Endothelial cell (in vitro differentiated cells): ENCODE measurements around the gene C19orf47. TPM values are rescaled to one million over a fixed set of nuclear protein-coding genes. Genes with fewer than 3 reads are reported as not detected.

Experiments used
- DNase-seq: peaks from one replicate; pipeline ENCODE4 v3.0.0; 2021; ENCODE audit warnings: low spot score
- H3K27ac Mint-ChIP-seq: one replicate; pipeline ENCODE4 v1.8.0; 2021; ENCODE audit warnings: mixed read lengths, inconsistent platforms; ENCODE audit not compliant: unreplicated experiment
- H3K27me3 Mint-ChIP-seq: one replicate; pipeline ENCODE4 v1.8.0; 2021; ENCODE audit warnings: mild to moderate bottlenecking, moderate library complexity, mixed read lengths, inconsistent platforms; ENCODE audit not compliant: unreplicated experiment
- H3K36me3 Mint-ChIP-seq: one replicate; pipeline ENCODE4 v1.8.0; 2021; ENCODE audit warnings: mild to moderate bottlenecking, low read depth, mixed read lengths, inconsistent platforms; ENCODE audit not compliant: unreplicated experiment
- H3K4me1 Mint-ChIP-seq: one replicate; pipeline ENCODE4 v1.8.0; 2021; ENCODE audit warnings: mild to moderate bottlenecking, mixed read lengths, inconsistent platforms; ENCODE audit not compliant: unreplicated experiment
- H3K4me3 Mint-ChIP-seq: one replicate; pipeline ENCODE4 v1.8.0; 2021; ENCODE audit warnings: mild to moderate bottlenecking, mixed read lengths, inconsistent platforms; ENCODE audit not compliant: unreplicated experiment
- H3K9me3 Mint-ChIP-seq: one replicate; pipeline ENCODE4 v1.8.0; 2021; ENCODE audit warnings: mixed read lengths, inconsistent platforms; ENCODE audit not compliant: unreplicated experiment
- total RNA-seq: library from RNA; stranded (reverse); fragmentation: NEBNext Ultra II Directional; extraction: Animal tissue kit (Norgen Biotek cat#: 25700); gene quantifications from one replicate; pipeline ENCODE4 v1.2.1, GENCODE V29; 2021; ENCODE audit not compliant: unreplicated experiment
- TF ChIP-seq, protein P1 (sequence below): fragments of 200-600 bp; sonication (generic); IDR thresholded peaks from one replicate; pipeline ENCODE4 v1.5.0; 2021; ENCODE audit warnings: antibody characterized with exemption; ENCODE audit not compliant: unreplicated experiment

The C19orf47 gene
- total RNA-seq, 1 donor from 2014 or later = 17.9 TPM

DNA sequence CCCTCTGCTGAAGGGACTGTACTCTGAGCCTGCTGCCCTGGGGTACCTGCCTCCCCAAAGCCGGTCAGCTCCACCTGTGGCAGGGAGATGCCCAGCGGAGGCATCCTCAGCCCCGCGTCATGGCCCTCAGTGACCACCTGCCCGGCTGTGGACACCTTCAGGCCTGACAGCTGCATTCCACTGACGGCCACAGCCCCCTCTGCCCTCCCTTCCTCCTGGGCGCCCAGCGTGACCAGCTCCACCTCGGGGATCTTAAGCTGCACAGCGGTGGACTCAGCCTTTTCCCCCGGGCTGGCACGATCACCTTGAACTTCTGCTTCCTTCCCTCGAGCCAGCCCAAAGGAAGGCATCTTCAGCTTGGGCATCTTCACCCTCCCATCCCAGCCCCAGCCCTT, 46.6 kb upstream of the C19orf47 start:
- TF ChIP-seq, protein P1, sequence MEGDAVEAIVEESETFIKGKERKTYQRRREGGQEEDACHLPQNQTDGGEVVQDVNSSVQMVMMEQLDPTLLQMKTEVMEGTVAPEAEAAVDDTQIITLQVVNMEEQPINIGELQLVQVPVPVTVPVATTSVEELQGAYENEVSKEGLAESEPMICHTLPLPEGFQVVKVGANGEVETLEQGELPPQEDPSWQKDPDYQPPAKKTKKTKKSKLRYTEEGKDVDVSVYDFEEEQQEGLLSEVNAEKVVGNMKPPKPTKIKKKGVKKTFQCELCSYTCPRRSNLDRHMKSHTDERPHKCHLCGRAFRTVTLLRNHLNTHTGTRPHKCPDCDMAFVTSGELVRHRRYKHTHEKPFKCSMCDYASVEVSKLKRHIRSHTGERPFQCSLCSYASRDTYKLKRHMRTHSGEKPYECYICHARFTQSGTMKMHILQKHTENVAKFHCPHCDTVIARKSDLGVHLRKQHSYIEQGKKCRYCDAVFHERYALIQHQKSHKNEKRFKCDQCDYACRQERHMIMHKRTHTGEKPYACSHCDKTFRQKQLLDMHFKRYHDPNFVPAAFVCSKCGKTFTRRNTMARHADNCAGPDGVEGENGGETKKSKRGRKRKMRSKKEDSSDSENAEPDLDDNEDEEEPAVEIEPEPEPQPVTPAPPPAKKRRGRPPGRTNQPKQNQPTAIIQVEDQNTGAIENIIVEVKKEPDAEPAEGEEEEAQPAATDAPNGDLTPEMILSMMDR = no peak
- no peaks in the 10 kb centered on the region for H3K9me3 Mint-ChIP-seq
- no peak overlapping the region for H3K4me3 Mint-ChIP-seq
- H3K27ac Mint-ChIP-seq = no peak overlapping the region
- peaks cover 14% of the 10 kb centered on the region for H3K27me3 Mint-ChIP-seq
- DNase-seq = no peak
- H3K4me1 Mint-ChIP-seq = peaks cover 7% of the 10 kb centered on the region
- H3K36me3 Mint-ChIP-seq = peaks cover 17% of the 10 kb centered on the region

DNA sequence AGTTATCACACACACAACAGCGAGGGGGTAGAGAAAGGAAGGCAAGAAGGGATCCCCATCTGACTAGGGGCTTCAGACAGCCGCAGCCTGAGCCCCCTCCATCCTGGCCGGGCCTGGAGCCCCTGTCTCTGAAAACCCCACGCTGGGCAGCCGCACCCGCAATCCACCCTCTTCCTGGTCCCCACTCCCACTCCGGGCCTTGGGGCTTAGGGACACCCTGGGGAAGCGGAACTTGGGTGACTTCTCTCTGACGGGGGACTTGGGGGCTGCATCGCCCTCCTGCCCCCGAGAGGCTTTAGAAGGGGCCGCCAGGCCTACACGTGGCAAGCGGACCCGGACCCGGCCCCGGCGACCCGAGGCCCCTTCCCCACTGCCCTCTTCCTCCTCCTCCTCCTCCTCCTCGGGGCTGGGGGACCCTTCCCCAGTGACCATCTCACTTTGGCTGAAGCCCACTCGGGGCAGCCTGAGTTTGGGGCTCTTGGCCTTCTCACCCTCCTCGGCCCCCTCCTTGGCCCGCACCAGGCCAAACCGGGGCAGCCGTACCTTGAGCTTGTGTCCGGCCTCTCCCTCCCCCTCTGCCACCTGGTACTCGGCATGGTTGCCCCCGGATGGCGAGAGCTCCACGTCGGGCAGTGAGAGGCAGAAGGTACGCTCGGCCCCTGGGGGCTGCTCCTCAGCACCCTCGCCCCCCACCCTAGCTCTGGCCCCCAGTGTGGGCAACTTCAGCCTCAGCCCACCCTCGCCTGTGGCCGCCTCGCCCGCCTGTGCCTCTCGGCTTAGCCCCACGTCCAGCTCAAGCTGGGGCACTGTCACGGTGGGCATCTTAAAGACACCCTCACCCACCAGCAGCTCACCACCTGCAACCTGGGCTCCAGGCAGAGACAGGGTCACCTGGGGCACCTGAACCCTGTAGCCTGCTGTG, 46.0 kb upstream of the C19orf47 start:
- peaks cover 3% of the 10 kb centered on the region for H3K4me1 Mint-ChIP-seq
- TF ChIP-seq, protein P1 = no peak

DNA sequence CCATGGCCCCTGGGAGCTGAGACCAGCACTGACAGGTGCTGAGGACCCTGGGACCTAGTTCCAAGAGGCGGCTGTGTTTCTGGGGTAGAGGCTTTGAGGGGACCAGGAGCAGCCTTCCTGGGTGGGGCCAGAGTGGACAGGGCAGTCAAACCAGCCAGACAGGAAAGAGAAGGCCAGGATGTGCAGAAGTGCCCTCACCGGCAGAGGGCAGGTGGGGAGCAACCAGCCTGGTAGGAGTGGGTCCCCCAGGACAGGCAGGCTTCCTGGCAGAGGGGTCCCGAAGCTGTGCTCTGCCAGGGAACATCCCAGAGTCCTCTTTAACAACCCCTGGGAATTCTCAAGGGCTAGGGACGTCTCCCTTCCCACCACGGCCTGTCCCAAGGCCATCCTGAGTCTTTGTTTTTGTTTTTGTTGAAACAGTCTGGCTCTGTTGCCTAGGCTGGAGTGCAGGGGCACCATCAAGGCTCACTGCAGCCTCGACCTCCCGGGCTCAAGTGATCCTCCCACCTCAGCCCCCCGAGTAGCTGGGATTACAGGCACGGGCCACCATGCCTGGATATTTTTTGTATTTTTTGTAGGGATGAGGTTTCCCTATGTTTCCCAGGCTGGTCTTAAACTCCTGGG, 44.8 kb upstream of the C19orf47 start:
- Mint-ChIP-seq H3K36me3 (peaks cover 12% of the 10 kb centered on the region), H3K4me1 (no peaks in the 10 kb centered on the region), H3K27me3 (peaks cover 11% of the 10 kb centered on the region), H3K27ac (no peak overlapping the region), H3K4me3 (no peak overlapping the region), H3K9me3 (no peaks in the 10 kb centered on the region)
- TF ChIP-seq, protein P1 = no peak
- no peak for DNase-seq

More for the DNA sequence above, 46.0 kb upstream of the C19orf47 start:
- peaks cover 12% of the 10 kb centered on the region for H3K36me3 Mint-ChIP-seq
- DNase-seq = no peak
- H3K4me3 Mint-ChIP-seq = no peak overlapping the region
- H3K27ac Mint-ChIP-seq = no peak overlapping the region
- H3K9me3 Mint-ChIP-seq = no peaks in the 10 kb centered on the region
- peaks cover 11% of the 10 kb centered on the region for H3K27me3 Mint-ChIP-seq

DNA sequence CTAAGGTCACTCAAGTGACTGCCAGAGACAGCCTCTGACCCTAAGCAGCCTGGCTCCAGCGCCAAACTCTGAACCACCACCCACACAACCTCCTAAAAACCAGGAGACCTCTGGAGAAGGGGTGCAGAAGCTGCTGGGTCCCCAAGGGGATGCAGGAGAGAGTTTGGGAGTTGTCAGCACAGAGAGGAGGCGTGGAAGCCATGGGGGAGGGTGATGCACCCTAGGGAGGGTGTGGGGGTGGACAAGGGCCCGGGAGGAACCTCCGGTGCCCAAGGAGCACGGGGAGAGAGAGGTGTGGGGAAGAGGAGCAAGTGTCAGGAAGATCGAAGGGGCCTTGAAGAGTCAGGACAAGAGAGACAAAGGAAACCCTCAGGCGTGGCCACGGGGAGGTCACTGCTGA, 43.9 kb upstream of the C19orf47 start:
- Mint-ChIP-seq H3K27me3 (peaks cover 12% of the 10 kb centered on the region), H3K27ac (no peak overlapping the region), H3K4me3 (no peak overlapping the region), H3K4me1 (no peaks in the 10 kb centered on the region), H3K36me3 (peaks cover 12% of the 10 kb centered on the region), H3K9me3 (no peaks in the 10 kb centered on the region)
- DNase-seq = no peak
- TF ChIP-seq, protein P1 = no peak
